ENCODE results near the gene ANO1.

ANO1 gene

DNA sequence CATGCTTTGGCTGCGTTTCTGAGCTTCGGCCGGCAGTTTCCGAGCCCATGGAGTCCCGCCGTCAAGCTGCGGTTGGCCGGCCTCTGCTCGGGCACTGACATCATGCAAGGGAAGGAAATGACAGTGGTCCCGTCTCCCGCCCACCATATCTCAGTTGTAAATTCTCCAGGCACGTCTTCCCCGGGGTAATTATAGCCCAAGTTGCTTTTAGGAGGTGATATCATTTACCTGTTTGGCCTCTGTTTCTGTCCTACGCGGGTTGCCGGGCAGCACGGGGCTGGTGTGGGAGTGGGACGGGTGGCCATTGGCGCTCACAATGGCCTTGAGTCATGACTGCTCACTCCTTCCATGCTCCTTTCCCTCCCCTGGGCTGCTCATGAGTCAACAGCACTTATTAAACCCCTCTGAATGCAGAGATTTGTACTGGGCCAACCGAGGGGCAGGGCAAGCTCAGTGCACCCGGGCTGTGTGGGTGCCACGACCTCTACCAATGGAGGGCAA, 4.2 kb upstream of the ANO1 start:
- DNase-seq, result no peak

- no peak for DNase-seq
Measured at GRCh38 chr11:70074746-70075145, 3.4 kb upstream of the ANO1 start.

- no peak for DNase-seq
Measured at GRCh38 chr11:70075836-70076235, 2.3 kb upstream of the ANO1 start.

DNA sequence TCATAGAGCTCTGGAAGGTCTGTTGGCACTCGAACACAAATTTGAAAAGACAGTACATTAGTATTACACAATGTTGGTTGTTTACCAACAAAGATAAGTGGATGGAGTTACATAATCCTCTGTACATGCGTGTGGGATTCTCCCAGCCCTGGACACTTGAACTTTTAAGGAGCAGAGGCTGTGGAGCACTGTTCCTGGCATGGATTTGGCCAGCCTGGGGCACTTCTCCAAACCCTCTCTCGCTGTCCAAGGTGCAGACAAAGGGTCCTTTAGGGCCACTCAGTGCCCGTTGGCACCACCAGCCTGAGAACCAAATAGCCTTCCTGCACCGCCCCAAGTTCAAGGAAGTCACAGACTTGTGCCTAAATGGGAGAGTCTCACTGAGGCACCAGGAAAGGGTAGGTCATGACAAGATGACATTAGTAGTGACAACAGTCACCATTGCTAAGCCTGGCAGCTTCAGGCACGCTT, 1.6 kb upstream of the ANO1 start:
- DNase-seq, result no peak

- no peak for DNase-seq
Measured at GRCh38 chr11:70077411-70078094, 564 bp upstream of the ANO1 start.

- no peak for DNase-seq
Measured at GRCh38 chr11:70078781-70079616, 882 bp downstream of the ANO1 start.

DNA sequence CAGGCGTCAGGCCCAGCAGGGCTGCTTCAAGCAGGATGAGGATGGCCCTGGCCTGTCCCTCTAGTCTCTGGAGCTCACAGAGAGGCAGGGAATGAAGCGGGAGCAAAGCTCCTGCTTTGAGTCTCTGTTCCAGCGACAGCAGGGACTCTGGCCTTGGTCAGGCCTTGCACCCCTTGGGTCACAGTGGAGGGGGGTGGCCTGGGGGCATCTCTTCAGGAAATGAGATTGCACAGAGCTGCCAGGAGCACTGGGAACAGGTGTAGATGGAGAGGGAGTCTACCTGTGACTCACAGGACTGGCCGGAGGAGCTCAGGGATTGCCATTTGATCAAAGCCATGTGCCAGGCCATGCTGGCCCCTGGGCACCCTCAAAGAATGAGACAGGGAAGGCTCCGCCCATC, 1.6 kb downstream of the ANO1 start:
- no peak for DNase-seq

DNA sequence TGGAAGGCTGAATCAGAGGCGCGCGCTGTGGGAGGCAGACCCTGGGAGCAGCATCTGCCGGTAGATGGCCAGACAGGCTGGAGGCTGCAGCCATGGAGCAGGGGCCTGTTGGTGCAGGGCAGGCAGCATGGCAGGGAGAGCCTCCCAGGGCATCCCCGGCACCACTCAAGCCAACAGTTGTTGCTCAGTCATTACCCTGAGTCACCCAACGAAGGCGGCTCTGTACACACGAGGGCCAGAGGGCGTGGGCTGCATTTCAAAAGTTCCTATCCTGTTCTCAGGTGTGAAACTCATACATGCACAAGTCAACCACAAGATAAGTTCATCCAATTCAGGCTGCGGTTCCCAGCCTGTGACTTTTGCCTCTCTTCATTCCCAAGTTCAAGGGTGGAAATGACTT, 2.6 kb downstream of the ANO1 start:
- DNase-seq, result no peak

- DNase-seq, result no peak
Measured at GRCh38 chr11:70082829-70083228, 4.7 kb downstream of the ANO1 start.

GRCh38 chr11:70084046-70084984, 6.2 kb downstream of the ANO1 start:
- DNase-seq, result no peak

GRCh38 chr11:70085815-70086769, 8.0 kb downstream of the ANO1 start:
- no peak for DNase-seq

DNA sequence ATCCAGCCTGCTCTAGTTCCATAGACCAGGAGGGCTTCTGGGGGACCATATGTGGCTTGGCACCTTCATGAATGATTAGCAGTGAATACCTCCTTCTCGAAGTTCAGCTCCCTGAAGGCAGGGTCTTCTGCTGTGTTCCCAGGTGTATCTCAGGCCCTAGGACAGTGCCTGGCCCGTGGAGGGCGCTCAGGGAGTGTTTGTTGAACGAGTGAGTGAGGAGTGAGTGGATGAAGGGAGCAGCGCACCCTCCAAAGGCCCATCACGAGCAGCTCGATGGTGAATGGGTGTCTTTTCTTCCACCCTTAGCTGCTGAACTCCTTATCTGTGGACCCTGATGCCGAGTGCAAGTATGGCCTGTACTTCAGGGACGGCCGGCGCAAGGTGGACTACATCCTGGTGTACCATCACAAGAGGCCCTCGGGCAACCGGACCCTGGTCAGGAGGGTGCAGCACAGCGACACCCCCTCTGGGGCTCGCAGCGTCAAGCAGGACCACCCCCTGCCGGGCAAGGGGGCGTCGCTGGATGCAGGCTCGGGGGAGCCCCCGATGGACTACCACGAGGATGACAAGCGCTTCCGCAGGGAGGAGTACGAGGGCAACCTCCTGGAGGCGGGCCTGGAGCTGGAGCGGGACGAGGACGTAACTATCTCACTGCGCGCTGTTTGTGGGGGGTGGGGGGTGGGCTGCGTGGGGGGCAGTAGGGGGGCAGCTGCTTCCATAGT, 9.5 kb downstream of the ANO1 start:
- no peak for DNase-seq

DNA sequence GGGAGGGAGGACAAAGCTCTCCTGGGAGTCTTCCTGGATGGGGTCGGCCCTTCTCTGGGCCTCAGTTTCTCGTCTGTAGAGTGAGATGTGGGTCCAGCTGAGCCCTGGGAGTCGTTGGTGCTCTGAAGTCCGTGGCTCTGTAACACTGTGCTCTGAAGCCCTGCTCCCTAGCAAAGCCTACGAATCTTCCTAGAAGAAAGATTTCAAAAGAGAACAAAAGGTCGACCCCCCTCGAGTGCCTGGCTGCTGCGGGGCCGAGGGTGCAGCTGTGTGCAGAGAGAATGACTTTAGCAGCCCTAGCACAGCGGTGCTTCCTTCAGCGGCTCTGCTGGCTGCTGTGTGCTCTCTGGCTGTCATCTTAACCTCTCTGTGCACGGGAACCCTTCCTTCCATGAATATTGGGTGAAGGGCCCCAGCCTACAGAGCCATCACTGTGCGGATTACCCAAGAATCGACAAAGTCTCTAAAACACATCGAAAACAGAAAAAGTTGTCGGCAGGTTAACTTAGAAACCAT, 10.7 kb downstream of the ANO1 start:
- no peak for DNase-seq

DNA sequence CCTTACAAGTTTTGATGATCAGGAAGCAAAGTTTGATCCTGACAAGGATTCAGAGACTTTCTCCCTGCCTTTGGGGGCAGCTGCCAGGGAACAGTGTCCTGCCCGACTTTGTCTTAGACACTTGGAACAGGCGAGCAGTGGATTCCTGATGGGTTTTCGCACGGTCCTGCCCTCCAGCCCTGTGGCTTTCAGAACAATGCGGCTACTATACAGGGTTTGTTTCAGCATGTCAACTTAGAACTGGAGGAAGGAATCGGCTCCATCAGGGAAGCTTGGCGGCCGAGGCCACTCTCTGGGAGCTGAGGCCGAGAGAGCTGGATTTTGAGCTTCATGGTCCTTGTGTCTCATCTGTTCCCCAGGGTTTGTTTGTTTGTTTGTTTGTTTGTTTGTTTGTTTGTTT, 11.5 kb downstream of the ANO1 start:
- no peak for DNase-seq

DNA sequence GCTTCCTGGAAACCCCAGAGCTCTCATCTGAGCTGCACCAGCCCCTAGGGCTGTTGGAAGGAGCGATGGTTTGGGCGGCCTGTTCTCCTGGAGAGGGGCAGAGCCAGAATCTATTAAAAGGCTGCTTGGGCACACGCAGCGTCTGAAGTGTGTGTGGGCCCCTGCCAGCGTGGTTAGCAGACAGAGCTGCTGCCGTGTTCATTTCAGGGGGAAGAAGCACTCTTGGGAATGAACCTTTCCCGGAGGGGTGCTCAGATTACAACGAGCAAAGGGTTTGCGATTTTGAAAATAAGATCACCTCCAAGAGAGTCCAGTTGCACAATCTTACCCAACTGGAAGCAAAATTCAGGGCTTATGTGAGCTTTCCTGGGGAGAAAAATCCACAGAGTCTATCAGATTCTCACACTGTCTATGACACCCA, 12.9 kb downstream of the ANO1 start:
- no peak for DNase-seq

DNA sequence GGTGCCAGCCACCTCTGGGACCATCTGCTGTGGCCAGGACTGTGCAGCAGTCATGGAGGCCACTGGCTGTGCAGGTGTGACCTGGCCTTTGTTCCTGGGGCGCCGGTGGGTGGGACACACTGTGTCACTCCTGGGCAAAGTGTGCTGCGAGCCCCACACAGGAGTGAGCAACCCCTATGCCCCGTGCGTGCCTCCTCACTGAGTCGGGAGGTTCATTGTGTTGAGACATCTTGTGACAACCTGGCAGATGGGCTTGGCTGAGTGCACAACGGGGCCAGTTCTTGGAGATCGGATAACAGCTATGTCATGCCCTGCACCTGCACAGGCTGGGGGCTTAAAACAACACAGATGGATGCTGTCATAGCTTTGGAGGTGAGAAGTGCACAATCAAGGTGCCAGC, 13.5 kb downstream of the ANO1 start:
- no peak for DNase-seq

GRCh38 chr11:70092959-70093715, 15.0 kb downstream of the ANO1 start:
- DNase-seq, result no peak

DNA sequence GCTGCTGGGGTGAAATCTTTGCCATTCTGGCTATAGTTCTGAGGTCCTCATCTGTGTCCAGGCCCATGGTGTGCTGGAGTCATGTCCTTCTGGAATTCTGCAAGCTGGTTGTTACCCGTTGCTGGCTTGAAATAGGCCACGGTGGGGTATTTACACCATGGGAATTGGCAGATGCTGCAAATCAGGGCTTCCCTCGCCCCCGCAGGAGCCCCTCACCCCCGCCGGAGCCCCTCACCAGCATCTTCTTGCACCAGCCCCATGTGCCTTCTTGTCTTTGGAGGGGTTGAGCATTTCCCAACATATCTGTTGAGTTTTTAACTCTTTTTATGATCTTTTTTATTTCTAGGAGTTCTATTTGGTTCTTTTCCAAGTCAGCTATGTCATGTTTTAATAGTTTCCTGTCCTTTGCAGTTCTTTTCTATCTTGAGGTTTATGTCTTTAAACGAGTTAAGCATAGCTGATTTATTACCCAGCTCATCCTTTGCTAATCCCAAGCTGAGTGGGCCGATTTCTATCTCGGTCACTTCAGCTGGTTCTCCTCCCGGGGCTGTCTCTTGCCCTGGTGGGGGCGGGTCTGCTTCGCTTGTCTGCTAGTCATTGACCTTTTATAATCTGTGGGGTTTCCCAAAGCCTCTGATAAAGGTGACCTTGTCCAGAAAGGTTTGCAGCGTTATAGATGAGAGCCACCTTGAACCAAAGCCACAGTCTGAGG, 17.6 kb downstream of the ANO1 start:
- no peak for DNase-seq

- no peak for DNase-seq
Measured at GRCh38 chr11:70097783-70098563, 19.9 kb downstream of the ANO1 start.
